Stomach (tissue), 9 donors: ENCODE data around the gene NOG. TPM values are rescaled to one million over a fixed set of nuclear protein-coding genes. Genes with fewer than 3 reads are reported as not detected.

Experiments
- DNase-seq, 2 donors: peaks; one replicate each; pipeline versions ENCODE4 v3.0.0 to v3.0.0-alpha.2; 2013 to 2019
- H3K27ac ChIP-seq, 5 donors: fragments of 200-600 bp in 4 of 5; sonication (generic) in 4 of 5; one replicate each; pipeline ENCODE4 v1.5.1; 2013 to 2019; ENCODE audit warnings: mild to moderate bottlenecking in 1 of 5, moderate library complexity in 1 of 5
- H3K27me3 ChIP-seq, 3 donors: fragments of 200-600 bp; sonication (generic); one replicate each; pipeline ENCODE4 v1.5.1; 2017 to 2019; ENCODE audit warnings: mixed run types in 1 of 3
- H3K36me3 ChIP-seq, 4 donors: fragments of 200-600 bp; sonication (generic); 1 replicate in 3 of 4; 2 replicates in 1 of 4; pipeline ENCODE4 v1.5.1; 2016 to 2019
- H3K4me1 ChIP-seq, 4 donors: fragments of 200-600 bp; sonication (generic); one replicate each; pipeline ENCODE4 v1.5.1; 2016 to 2019
- H3K4me3 ChIP-seq, 4 donors: fragments of 200-600 bp; sonication (generic) in 3 of 4; one replicate each; pipeline ENCODE4 v1.5.1; 2016 to 2019; ENCODE audit warnings: mild to moderate bottlenecking in 1 of 4
- H3K9me3 ChIP-seq, 4 donors: fragments of 200-600 bp; sonication (generic); one replicate each; pipeline ENCODE4 v1.5.1; 2016 to 2019
- CTCF ChIP-seq, 7 experiments: fragments of 450-650 bp in 4 of 7; fragments of 200-600 bp in 3 of 7; sonication (generic) in 3 of 7; IDR thresholded peaks; one replicate each; pipeline ENCODE4 v1.5.1; 2016 to 2019; ENCODE audit warnings: antibody characterized with exemption in 7 of 7, control low read depth in 2 of 7, mild to moderate bottlenecking in 1 of 7
- EP300 ChIP-seq: sonication (generic); formaldehyde crosslinking; IDR thresholded peaks from one replicate; pipeline ENCODE4 v1.6.1; 2017; ENCODE audit warnings: antibody characterized with exemption
- POLR2A ChIP-seq, 4 donors: fragments of 450-650 bp; IDR thresholded peaks; one replicate each; pipeline ENCODE4 v1.6.1; 2016; ENCODE audit warnings: antibody characterized with exemption in 4 of 4, control low read depth in 2 of 4, mild to moderate bottlenecking in 1 of 4, moderate library complexity in 1 of 4
- POLR2AphosphoS5 ChIP-seq, 3 donors: sonication (generic); formaldehyde crosslinking; IDR thresholded peaks; one replicate each; pipeline ENCODE4 v1.6.1; 2016; ENCODE audit warnings: antibody characterized with exemption in 3 of 3
- WGBS, 5 donors: extraction: QIAGEN DNeasy Blood & Tissue Kit in 3 of 5; methylation state at CpG; one replicate each; pipeline versions ENCODE4 v1.1.5 to v1.1.7; 2013 to 2018; 5-methylcytosine and 5-hydroxymethylcytosine counted together
- intact Hi-C: fragments of 100-400 bp; cut with DNase I; formaldehyde crosslinking; loops from one replicate; pipeline ENCODE4 v1.15.1; 2023; ENCODE audit warnings: low total_unique reads
- polyA plus RNA-seq, 3 donors: library from polyadenylated mRNA; stranded (reverse); fragments of 200-250 nt; gene quantifications; one replicate each; pipeline ENCODE4 v1.2.3, GENCODE V29; 2013
- total RNA-seq, 5 donors: library from RNA; depleted of rRNA; stranded (reverse); fragments of >200 nt; gene quantifications; one replicate each; pipeline versions ENCODE4 v1.1.0 to v1.2.3, GENCODE V29; 2014 to 2016
- donor health status: healthy with polysubstance abuse.
- donor health status: Bipolar disorder and iron deficiency.
- donor health status: healthy.

NOG gene
- total and polyA plus RNA-seq, 8 donors: 0.23 to 1.7 (median 0.31) TPM; not detected in 5

GRCh38 chr17:56548661-56549060 lies 44.8 kb upstream of the NOG start:
- Histone ChIP-seq H3K4me1 (no peaks in the 10 kb centered on the region), H3K27ac (no peak overlapping the region), H3K9me3 (peaks cover 0 to 17% (median 13%) of the 10 kb centered on the region in 4 donors), H3K36me3 (no peaks in the 10 kb centered on the region), H3K4me3 (no peak overlapping the region), H3K27me3 (no peaks in the 10 kb centered on the region)
- no peak for TF ChIP-seq EP300
- TF ChIP-seq POLR2A (IDR thresholded peaks at IDR 0.05): no peak
- no peak for TF ChIP-seq CTCF (IDR thresholded peaks at IDR 0.05)
- TF ChIP-seq POLR2AphosphoS5 (IDR thresholded peaks at IDR 0.05): no peak
- DNase-seq: no peak
- intact Hi-C loops: no loop called here
- WGBS, 5 donors: 73 to 90% (median 86%) methylated on average over 4 of the region's 4 CpGs

- Histone ChIP-seq H3K27me3 (no peaks in the 10 kb centered on the region), H3K4me3 (no peak overlapping the region), H3K9me3 (peaks cover 0 to 17% (median 13%) of the 10 kb centered on the region in 4 donors), H3K36me3 (no peaks in the 10 kb centered on the region), H3K4me1 (no peaks in the 10 kb centered on the region), H3K27ac (no peak overlapping the region)
- no peak for DNase-seq
- 47 to 67% (median 61%) methylated on average over 1 of the region's 1 CpG for WGBS, 5 donors
- intact Hi-C loops: no loop called here
- TF ChIP-seq POLR2AphosphoS5 (IDR thresholded peaks at IDR 0.05): no peak
- no peak for TF ChIP-seq POLR2A (IDR thresholded peaks at IDR 0.05)
- no peak for TF ChIP-seq EP300
- TF ChIP-seq CTCF (IDR thresholded peaks at IDR 0.05): no peak
Measured at GRCh38 chr17:56549501-56549900, 44.0 kb upstream of the NOG start.

GRCh38 chr17:56557682-56558081 lies 35.8 kb upstream of the NOG start:
- Histone ChIP-seq H3K36me3 (no peaks in the 10 kb centered on the region), H3K27ac (no peak overlapping the region), H3K9me3 (peaks cover 0 to 3% (median under 1%) of the 10 kb centered on the region in 4 donors), H3K4me1 (no peaks in the 10 kb centered on the region), H3K27me3 (peaks cover 0 to 5% (median 0%) of the 10 kb centered on the region in 3 donors), H3K4me3 (no peak overlapping the region)
- DNase-seq: no peak
- intact Hi-C loops: no loop called here
- 56 to 76% (median 74%) methylated on average over 4 to 8 of the region's 8 CpGs for WGBS, 5 donors
- TF ChIP-seq CTCF (IDR thresholded peaks at IDR 0.05) (no peak), POLR2AphosphoS5 (IDR thresholded peaks at IDR 0.05) (no peak), EP300 (no peak), POLR2A (IDR thresholded peaks at IDR 0.05) (no peak)

GRCh38 chr17:56558088-56558487 lies 35.4 kb upstream of the NOG start:
- WGBS, 5 donors: 73 to 89% (median 84%) methylated on average over 7 of the region's 7 CpGs
- DNase-seq: no peak
- Histone ChIP-seq H3K4me1 (no peaks in the 10 kb centered on the region), H3K9me3 (no peaks in the 10 kb centered on the region), H3K27me3 (peaks cover 0 to 5% (median 0%) of the 10 kb centered on the region in 3 donors), H3K27ac (no peak overlapping the region), H3K36me3 (no peaks in the 10 kb centered on the region), H3K4me3 (no peak overlapping the region)
- TF ChIP-seq CTCF (IDR thresholded peaks at IDR 0.05) (no peak), EP300 (no peak), POLR2A (IDR thresholded peaks at IDR 0.05) (no peak), POLR2AphosphoS5 (IDR thresholded peaks at IDR 0.05) (no peak)
- intact Hi-C loops: no loop called here
